SU-DHL-6 (cell line): ENCODE data around the gene C10orf71.
A peak's percentile ranks its signal among the peaks of the same experiment; 100 is the strongest.

Experiments
- H2AFZ ChIP-seq: fragments of 200-600 bp; sonication (generic); 2 replicates; pipeline ENCODE4 v1.6.1; 2014; ENCODE audit warnings: low read depth, mild to moderate bottlenecking, moderate library complexity, mixed read lengths, antibody characterized with exemption, low read length; ENCODE audit not compliant: severe bottlenecking
- H3F3A ChIP-seq: fragments of 200-600 bp; shearing (Covaris generic); 2 replicates; pipeline ENCODE4 v1.6.0; 2016; ENCODE audit warnings: antibody characterized with exemption, mild to moderate bottlenecking; ENCODE audit not compliant: insufficient read depth
- H3K27ac ChIP-seq: fragments of 200-600 bp; sonication (generic); 2 replicates; pipeline ENCODE4 v1.5.1; 2016; ENCODE audit warnings: low read depth, mild to moderate bottlenecking, low read length, moderate library complexity, mixed read lengths
- H3K27me3 ChIP-seq: fragments of 200-600 bp; sonication (generic), shearing (Covaris generic); 2 replicates; pipeline ENCODE4 v1.6.0; 2014; ENCODE audit warnings: mild to moderate bottlenecking, low read length
- H3K36me3 ChIP-seq: fragments of 200-600 bp; sonication (generic); 2 replicates; pipeline ENCODE4 v1.6.1; 2014; ENCODE audit warnings: mild to moderate bottlenecking, low read length, mixed read lengths
- H3K4me2 ChIP-seq: fragments of 300-600, 200-600 bp; shearing (Covaris generic), sonication (generic); 2 replicates; pipeline ENCODE4 v1.6.0; 2014; ENCODE audit warnings: low read length, low read depth, mild to moderate bottlenecking; ENCODE audit not compliant: poor library complexity, severe bottlenecking
- H3K4me3 ChIP-seq: fragments of 200-600 bp; sonication (generic); 2 replicates; pipeline ENCODE4 v1.5.1; 2014; ENCODE audit warnings: antibody characterized with exemption, low read length, mild to moderate bottlenecking, mixed read lengths; ENCODE audit not compliant: insufficient read depth, poor library complexity, severe bottlenecking
- H3K79me2 ChIP-seq: fragments of 200-600 bp; sonication (generic); 2 replicates; pipeline ENCODE4 v1.6.1; 2014; ENCODE audit warnings: mild to moderate bottlenecking, low read length, moderate library complexity; ENCODE audit not compliant: insufficient read depth
- H3K9ac ChIP-seq: fragments of 200-600 bp; sonication (generic); 2 replicates; pipeline ENCODE4 v1.7.0; 2014; ENCODE audit warnings: mild to moderate bottlenecking, low read length
- H3K9me2 ChIP-seq: fragments of 200-600 bp; sonication (generic); replicated peaks from 2 replicates; pipeline ENCODE4 v1.6.1; 2014; ENCODE audit warnings: low read length; ENCODE audit not compliant: insufficient read depth
- H3K9me3 ChIP-seq: fragments of 200-600 bp; sonication (generic); 2 replicates; pipeline ENCODE4 v1.6.1; 2014; ENCODE audit warnings: low read length, mixed read lengths; ENCODE audit not compliant: insufficient read depth
- H4K20me1 ChIP-seq: fragments of 200-600 bp; sonication (generic); 2 replicates; pipeline ENCODE4 v1.6.1; 2014; ENCODE audit warnings: low read depth, mild to moderate bottlenecking, antibody characterized with exemption, low read length, moderate library complexity, mixed read lengths
- EZH2phosphoT487 ChIP-seq: fragments of 200-600 bp; sonication (generic), shearing (Covaris generic); conservative IDR thresholded peaks from 2 replicates; pipeline ENCODE4 v1.6.1; 2018; ENCODE audit warnings: mild to moderate bottlenecking, antibody characterized with exemption, low read length, moderate library complexity, mixed read lengths
- TF ChIP-seq, protein P1 (sequence below): fragments of 200-600 bp; sonication (generic); IDR thresholded peaks from one replicate; pipeline ENCODE4 v1.5.1; 2017; ENCODE audit warnings: antibody characterized with exemption, mild to moderate bottlenecking, low read length, moderate library complexity; ENCODE audit not compliant: insufficient read depth, poor library complexity, severe bottlenecking

Gene C10orf71, protein sequence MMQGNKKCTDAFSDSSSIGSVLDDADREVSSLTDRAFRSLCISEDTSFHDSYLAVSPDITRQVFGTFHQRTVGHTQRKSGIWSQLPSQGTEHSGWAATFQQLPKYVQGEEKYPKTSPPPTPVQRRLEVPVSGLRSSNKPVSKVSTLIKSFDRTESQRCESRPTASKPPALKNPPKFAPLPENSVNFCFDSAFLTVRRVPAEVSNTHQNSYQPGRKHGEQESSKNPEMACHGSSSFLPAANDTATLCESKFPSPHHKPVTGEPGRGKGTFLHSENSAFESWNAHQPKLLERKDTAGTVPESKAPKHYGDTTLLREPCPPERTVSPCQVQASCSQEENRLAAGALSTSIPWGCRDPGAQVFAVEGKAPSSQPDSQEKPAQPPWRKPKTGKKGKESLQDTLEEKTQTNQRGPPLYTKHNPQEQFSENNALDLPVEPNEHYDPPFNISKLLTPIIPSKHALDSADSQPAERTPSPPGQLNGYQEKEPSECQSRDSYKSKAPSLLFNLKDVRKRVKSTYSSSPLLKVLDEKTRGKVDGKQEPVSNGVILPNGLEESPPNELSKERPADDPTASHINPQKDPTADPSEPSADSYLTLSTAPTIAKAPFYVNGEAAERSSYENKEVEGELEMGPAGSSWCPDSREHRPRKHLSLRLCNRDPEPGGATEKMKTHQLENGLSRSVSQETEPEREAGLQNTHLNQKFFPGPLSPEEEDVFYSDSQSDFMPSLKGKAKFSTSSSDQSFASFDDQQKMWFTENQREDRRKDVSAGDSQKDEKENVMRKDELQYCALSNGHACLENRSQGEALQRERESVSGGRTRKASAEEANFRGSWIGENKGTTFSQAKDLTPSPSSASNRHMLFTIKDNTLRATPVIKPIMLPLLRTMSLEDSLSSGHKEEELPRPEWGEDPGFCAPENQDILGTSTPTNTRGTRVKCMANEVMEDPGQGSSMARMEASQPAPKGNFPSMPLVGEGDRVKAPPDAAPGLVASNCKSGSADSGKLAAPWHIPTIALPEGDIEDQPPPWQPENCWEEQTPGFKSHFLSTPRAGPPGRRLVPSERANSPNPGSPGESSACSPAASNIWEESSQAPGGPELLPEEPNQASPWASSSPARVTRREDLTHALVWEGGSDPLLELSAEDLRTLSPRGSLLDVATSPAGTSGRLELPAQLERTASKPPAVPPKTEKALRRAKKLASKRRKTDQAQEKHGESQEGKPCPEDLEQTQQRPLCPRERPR (N-terminal part only)

DNA sequence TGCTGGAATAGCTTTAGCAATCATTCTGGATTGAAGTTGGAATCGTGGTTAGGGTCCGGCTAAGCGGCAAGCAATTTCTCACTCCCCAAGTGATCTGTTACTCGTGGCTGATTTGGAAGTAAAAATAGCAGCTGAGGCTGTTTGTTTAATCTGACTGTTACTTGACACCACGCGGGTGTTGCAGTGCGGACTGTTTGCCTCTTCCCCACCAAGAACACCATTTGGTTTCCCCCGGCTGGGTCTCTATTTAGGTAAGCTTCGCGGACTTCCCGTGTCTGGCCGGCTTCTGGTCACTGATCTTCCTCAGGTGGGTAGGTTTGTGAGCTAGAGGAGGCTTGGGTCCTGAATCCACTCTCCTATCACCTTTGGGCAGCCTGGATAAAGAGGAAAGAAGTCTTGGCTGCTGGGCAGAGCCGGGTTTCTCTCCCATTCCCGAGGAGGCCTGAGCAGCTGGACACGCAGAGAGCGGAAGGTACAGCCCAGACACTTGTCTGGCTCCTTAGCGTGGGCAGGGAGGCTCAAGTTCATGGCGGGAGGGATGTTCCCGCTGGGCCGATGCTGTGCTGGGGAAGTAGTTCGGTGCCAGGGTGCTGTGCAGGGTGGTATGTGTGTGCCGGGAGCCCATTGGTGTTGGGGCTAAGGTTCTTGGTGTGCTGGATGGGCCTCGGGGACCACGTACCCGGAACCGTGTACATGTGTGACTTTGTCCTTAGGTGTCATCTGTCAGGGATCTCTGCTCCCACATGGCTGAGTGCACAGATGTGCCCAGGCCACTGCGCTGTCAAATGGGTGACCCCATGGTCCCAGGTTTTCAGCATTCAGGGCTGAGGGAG lies at the start of gene C10orf71:
Gene C10orf71, plus strand, starts transcription at position 188 of the 833 bp plus-strand sequence. CDS start 23,376 bp downstream, outside the sequence.
- Histone ChIP-seq H4K20me1 (no peaks in the 10 kb centered on the region), H3K36me3 (no peaks in the 10 kb centered on the region), H2AFZ (no peak within 1 kb of the TSS), H3K4me3 (no peak within 1 kb of the TSS), H3K9me2 (no peaks in the 10 kb centered on the region), H3K27ac (peak within 1 kb of the TSS; percentile 87), H3K27me3 (no peaks in the 10 kb centered on the region), H3K9ac (peak within 1 kb of the TSS; percentile 24; the same call in 1 of the 2 replicates), H3K4me2 (peak within 1 kb of the TSS; percentile 60), H3K79me2 (no peaks in the 10 kb centered on the region), H3F3A (peaks cover 5% of the 10 kb centered on the region; the same call in 1 of the 2 replicates), H3K9me3 (no peaks in the 10 kb centered on the region)
- TF ChIP-seq EZH2phosphoT487, result no peak

DNA sequence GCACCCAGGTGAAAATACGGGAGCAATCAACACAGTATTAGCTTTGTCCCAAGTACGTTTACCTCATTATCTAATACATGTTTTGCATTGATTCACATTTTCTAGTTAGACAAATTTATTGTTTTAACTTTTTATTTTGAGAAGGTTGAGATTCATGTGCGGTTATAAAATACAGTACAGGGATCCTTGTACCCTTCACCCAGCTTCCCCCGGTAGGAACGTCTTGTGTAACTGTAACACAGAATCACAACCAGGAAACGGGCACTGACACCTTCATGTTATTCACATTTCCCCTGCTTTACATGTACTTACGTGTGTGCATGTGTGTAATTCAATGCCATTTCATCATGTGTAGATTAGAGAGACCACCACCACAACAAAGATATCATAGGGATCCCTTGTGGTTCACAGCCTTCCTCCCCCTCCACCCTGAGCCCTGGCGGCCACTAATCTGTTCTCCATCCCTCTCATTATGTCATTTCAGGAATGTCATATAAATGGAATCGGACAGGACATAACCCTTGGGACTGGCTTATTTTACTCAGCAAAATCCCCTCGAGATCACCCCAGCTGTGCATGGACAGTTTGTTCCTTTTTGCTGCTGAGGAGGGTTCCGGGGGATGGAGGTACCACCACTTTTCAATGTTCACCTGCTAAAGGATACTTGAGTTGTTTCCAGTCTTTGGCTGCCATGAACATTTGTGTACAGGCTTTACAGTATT lies 46.5 kb upstream of the C10orf71 start:
- Histone ChIP-seq H3K27me3 (no peaks in the 10 kb centered on the region), H3K36me3 (no peaks in the 10 kb centered on the region), H3K9me3 (no peaks in the 10 kb centered on the region), H3K9me2 (no peaks in the 10 kb centered on the region), H3K4me2 (no peak overlapping the region), H3F3A (no peaks in the 10 kb centered on the region), H3K79me2 (no peaks in the 10 kb centered on the region), H4K20me1 (no peaks in the 10 kb centered on the region), H3K27ac (no peak overlapping the region), H2AFZ (no peak overlapping the region), H3K9ac (no peak overlapping the region), H3K4me3 (no peak overlapping the region)
- TF ChIP-seq, protein P1, sequence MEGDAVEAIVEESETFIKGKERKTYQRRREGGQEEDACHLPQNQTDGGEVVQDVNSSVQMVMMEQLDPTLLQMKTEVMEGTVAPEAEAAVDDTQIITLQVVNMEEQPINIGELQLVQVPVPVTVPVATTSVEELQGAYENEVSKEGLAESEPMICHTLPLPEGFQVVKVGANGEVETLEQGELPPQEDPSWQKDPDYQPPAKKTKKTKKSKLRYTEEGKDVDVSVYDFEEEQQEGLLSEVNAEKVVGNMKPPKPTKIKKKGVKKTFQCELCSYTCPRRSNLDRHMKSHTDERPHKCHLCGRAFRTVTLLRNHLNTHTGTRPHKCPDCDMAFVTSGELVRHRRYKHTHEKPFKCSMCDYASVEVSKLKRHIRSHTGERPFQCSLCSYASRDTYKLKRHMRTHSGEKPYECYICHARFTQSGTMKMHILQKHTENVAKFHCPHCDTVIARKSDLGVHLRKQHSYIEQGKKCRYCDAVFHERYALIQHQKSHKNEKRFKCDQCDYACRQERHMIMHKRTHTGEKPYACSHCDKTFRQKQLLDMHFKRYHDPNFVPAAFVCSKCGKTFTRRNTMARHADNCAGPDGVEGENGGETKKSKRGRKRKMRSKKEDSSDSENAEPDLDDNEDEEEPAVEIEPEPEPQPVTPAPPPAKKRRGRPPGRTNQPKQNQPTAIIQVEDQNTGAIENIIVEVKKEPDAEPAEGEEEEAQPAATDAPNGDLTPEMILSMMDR, result no peak
- no peak for TF ChIP-seq EZH2phosphoT487

DNA sequence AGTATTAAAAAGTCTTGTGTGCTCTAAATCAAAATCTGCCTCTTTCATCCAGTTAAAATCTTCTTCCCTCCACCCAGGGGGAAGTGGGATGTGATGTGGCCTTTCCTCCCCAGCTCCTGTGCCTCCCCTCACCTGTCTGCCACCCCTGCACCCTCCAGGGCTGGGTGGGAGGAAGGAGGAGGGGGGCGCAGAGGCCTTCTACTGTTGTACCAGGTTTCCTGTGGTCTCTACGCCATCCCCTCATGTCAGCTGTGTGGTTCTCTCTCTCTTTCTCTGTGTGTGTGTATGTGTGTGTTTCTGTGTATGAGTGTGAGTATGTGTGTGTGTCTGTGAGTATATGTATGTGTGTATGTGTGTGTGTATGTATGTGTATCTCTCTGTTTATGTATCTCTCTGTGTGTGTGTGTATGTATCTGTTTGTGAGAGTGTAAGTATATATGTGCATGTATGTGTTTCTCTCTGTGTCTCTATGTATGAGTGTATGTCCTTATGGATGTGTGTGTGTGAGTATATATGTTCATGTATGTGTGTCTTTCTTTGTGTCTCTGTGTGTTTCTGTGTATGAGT lies 45.5 kb upstream of the C10orf71 start:
- TF ChIP-seq, protein P1, result no peak
- TF ChIP-seq EZH2phosphoT487, result no peak
- H3K27me3 ChIP-seq, result no peaks in the 10 kb centered on the region
- no peaks in the 10 kb centered on the region for H3F3A ChIP-seq
- H4K20me1 ChIP-seq, result no peaks in the 10 kb centered on the region
- no peaks in the 10 kb centered on the region for H3K36me3 ChIP-seq
- H3K27ac ChIP-seq, result no peak overlapping the region
- no peak overlapping the region for H3K4me3 ChIP-seq
- no peak overlapping the region for H3K9ac ChIP-seq
- no peak overlapping the region for H2AFZ ChIP-seq
- H3K9me2 ChIP-seq, result no peaks in the 10 kb centered on the region
- H3K9me3 ChIP-seq, result no peaks in the 10 kb centered on the region
- H3K4me2 ChIP-seq, result no peak overlapping the region
- no peaks in the 10 kb centered on the region for H3K79me2 ChIP-seq
